Dedifferentiated amniotic fluid mesenchymal stem cell (primary cell): ENCODE results near the gene SIGLEC15.
"Not testable (repeated sequence)": the region's sequence is repeated elsewhere in the genome, so short reads cannot be mapped to it uniquely, and the experiment has no call there.

Experiments used
- DNase-seq: peaks from one replicate; pipeline ENCODE4 v3.0.0-alpha.2; 2016; ENCODE audit errors: extremely low spot score

Gene SIGLEC15

GRCh38 chr18:45820106-45820745 is 5.2 kb upstream of the SIGLEC15 start:
- DNase-seq: no peak

- DNase-seq: no peak
Measured at GRCh38 chr18:45821026-45821425, 4.4 kb upstream of the SIGLEC15 start.

- no peak for DNase-seq
Measured at GRCh38 chr18:45821711-45822110, 3.8 kb upstream of the SIGLEC15 start.

DNA sequence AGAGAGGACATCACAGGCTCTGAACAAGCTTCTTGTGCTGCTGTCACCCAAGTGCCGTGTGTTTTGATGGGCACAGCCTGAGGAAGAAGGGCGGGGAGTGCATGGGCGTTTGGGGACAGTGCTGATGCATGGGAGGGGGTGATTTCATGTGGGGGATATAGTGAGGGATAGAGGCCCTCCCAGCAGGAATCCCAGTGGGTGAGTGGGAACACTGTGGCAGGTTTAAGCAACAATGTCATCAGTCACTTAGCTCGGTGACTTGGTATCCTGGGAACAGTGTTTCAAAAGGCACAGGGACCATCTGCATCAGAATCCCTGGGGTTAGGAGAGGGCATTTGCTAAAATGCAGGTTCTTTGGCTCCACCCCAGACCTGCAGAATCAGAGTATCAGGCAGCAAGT is 609 bp downstream of the SIGLEC15 start:
- no peak for DNase-seq

- DNase-seq: not testable (repeated sequence)
Measured at GRCh38 chr18:45826716-45827115, 1.2 kb downstream of the SIGLEC15 start.

- DNase-seq: no peak
Measured at GRCh38 chr18:45828917-45829811, 3.7 kb downstream of the SIGLEC15 start.

- no peak for DNase-seq
Measured at GRCh38 chr18:45829855-45830254, 4.4 kb downstream of the SIGLEC15 start.

DNA sequence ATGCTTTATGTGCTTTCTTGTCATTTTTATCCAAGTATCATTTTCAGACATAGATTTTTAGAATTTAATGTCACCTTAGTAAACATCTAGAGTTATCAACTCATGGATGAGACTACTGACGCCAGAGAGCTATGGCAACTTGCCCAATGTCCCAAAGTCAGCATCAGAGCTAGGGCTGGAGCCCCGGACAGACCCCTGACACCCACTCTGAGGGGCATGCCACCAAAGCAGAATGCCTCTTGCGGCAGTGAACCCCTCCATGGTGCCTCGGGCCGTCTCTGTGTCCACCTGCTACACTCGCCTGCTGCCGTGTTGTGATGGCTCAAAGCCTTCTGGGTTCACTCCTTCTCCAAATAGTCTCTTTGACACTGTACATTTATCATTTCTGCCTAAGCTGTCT is 5.4 kb downstream of the SIGLEC15 start:
- no peak for DNase-seq

- DNase-seq: no peak
Measured at GRCh38 chr18:45833846-45834245, 8.4 kb downstream of the SIGLEC15 start.

GRCh38 chr18:45834306-45834705 is 8.8 kb downstream of the SIGLEC15 start:
- no peak for DNase-seq

DNA sequence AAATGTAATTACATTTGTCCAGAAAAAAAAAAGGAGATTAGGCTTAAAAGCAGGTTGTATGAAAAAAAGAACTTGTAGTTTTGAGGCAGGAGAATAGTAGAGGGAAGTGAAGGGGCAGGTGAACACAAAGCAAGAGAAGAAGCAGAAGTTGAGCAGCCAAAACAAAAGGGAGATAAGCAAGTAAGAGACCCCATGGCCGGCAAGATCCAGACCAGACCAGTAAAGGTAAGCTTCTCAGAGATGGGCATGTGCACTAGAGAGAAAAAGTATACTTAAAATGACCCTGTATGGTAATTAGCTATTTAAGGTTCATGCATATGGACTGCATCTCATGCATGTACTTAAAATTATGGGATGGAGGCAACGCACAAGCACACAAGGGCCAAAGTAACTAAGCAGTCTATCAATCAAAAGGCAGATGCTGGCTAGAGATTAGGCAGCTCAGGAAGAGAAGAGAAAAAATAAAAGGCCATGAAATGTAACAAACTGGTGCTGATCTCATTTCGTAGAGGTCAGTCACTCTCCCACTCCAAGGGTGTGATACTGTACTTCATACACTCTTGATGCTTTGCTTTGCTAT is 9.7 kb downstream of the SIGLEC15 start:
- no peak for DNase-seq

GRCh38 chr18:45836242-45837205 is 11.0 kb downstream of the SIGLEC15 start:
- no peak for DNase-seq

DNA sequence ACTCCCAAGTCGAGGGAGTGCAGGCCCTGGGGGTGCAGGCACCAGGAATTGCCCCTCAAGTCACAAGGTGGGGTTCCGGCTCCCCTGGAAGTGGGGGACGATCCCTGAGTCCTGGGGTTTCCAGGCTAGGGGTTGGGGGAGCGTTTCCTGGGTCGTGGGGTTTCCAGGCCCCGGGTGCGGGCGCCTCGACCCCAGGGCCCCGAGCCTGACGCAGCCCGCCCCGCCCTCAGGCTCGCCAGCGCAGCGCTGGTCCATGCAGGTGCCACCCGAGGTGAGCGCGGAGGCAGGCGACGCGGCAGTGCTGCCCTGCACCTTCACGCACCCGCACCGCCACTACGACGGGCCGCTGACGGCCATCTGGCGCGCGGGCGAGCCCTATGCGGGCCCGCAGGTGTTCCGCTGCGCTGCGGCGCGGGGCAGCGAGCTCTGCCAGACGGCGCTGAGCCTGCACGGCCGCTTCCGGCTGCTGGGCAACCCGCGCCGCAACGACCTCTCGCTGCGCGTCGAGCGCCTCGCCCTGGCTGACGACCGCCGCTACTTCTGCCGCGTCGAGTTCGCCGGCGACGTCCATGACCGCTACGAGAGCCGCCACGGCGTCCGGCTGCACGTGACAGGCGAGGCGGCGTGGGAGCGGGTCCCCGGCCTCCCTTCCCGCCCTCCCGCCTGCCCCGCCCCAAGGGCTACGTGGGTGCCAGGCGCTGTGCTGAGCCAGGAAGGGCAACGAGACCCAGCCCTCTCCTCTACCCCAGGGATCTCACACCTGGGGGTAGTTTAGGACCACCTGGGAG is 12.0 kb downstream of the SIGLEC15 start:
- DNase-seq: no peak

DNA sequence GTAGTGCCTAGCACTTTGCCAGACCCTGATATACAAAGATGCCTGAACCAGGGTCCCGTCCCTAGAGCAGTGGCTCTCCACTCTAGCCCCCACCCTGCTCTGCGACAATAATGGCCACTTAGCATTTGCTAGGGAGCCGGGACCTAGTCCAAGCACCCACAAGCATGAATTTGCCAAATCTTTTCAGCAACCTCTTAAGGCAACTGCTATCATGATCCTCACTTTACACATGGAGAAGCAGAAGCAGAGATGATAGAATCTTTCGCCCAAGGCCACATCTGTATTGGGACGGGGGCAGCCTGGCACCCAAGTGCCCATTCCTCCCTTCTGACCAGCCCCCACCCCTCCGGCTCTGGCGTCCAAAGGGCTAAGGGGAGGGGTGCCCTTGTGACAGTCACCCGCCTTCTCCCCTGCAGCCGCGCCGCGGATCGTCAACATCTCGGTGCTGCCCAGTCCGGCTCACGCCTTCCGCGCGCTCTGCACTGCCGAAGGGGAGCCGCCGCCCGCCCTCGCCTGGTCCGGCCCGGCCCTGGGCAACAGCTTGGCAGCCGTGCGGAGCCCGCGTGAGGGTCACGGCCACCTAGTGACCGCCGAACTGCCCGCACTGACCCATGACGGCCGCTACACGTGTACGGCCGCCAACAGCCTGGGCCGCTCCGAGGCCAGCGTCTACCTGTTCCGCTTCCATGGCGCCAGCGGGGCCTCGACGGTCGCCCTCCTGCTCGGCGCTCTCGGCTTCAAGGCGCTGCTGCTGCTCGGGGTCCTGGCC is 13.0 kb downstream of the SIGLEC15 start:
- no peak for DNase-seq

- peak; percentile 42 for DNase-seq
Measured at GRCh38 chr18:45839414-45840395, 14.2 kb downstream of the SIGLEC15 start.

- DNase-seq: no peak
Measured at GRCh38 chr18:45841060-45841764, 15.7 kb downstream of the SIGLEC15 start.

- no peak for DNase-seq
Measured at GRCh38 chr18:45841765-45842442, 16.4 kb downstream of the SIGLEC15 start.

DNA sequence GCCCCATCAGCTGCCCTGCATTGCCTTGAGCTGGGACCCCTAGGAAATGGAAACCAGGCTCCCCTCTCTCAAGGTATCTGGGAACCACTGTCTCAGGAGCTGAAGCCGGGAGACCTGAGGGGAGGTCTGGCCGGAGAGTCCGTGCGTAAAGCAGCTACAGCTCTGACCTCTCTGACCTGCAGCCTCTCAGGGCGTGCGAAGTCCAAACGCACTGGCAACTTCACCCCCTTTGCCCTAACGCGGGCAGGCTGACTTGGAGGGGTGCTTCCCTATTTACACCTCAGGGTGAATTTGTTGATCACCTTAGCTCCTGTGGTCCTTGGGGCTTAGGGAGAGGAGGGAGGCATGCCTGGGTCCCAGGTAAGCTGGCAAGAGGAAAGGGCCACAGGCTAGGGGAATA is 17.5 kb downstream of the SIGLEC15 start:
- no peak for DNase-seq
